SK-N-SH (cell line): ENCODE data around the gene FAM53A. TPM values are rescaled to one million over a fixed set of nuclear protein-coding genes. Genes with fewer than 3 reads are reported as not detected.

Experiments used
- CTCF ChIA-PET: fragments of 300-600, 350-600 bp; formaldehyde crosslinking; extraction: SDS; loops from one replicate; lab custom pipeline; 2021; lab: Yijun Ruan, JAX
- POLR2A ChIA-PET: fragments of 350-600 bp; sonication (Branson Sonifier 250); formaldehyde crosslinking; extraction: SDS; loops from one replicate; lab custom pipeline; 2020; ENCODE audit warnings: antibody characterized with exemption, inconsistent platforms; lab: Yijun Ruan, JAX
- DNase-seq: peaks from one replicate; pipeline ENCODE4 v3.0.0; 2012
- H2AFZ ChIP-seq: fragments of 200-600 bp; sonication (generic); 2 replicates; pipeline ENCODE4 v1.8.1; 2016; ENCODE audit warnings: antibody characterized with exemption, mild to moderate bottlenecking, low read depth
- H3F3A ChIP-seq: fragments of 200-600 bp; sonication (generic); replicated peaks from 2 replicates; pipeline ENCODE3; 2016; ENCODE audit warnings: antibody characterized with exemption, mild to moderate bottlenecking; ENCODE audit not compliant: insufficient read depth
- H3K27ac ChIP-seq, 2 experiments: fragments of 200-500 bp in 1 of 2; fragments of 200-600 bp in 1 of 2; sonication (Bioruptor generic) in 1 of 2; sonication (generic), shearing (Covaris generic) in 1 of 2; 2 replicates each; pipeline versions ENCODE4 v1.5.1 to v1.6.1; 2014 to 2016; ENCODE audit warnings: low read depth in 2 of 2, inconsistent platforms in 1 of 2, low read length in 1 of 2, mild to moderate bottlenecking in 1 of 2, mixed read lengths in 1 of 2
- H3K27me3 ChIP-seq: fragments of 200-600 bp; sonication (generic), shearing (Covaris generic); 2 replicates; pipeline ENCODE4 v1.6.1; 2016; ENCODE audit warnings: mixed run types; ENCODE audit not compliant: insufficient read depth
- H3K36me3 ChIP-seq, 2 experiments: fragments of 200-500 bp in 1 of 2; fragments of 200-600 bp in 1 of 2; sonication (Bioruptor generic) in 1 of 2; sonication (generic) in 1 of 2; replicated peaks in 1 of 2; 2 replicates each; pipeline versions ENCODE3 to v1.5.1; 2014 to 2016; ENCODE audit warnings: low read length in 1 of 2, mild to moderate bottlenecking in 1 of 2; ENCODE audit not compliant: insufficient read depth in 2 of 2, control insufficient read depth in 1 of 2
- H3K4me1 ChIP-seq, 2 experiments: fragments of 200-500 bp in 1 of 2; fragments of 200-600 bp in 1 of 2; sonication (Bioruptor generic) in 1 of 2; sonication (generic), shearing (Covaris generic) in 1 of 2; 2 replicates each; pipeline versions ENCODE4 v1.5.1 to v1.6.1; 2014 to 2016; ENCODE audit warnings: low read depth in 1 of 2, low read length in 1 of 2, mixed run types in 1 of 2; ENCODE audit not compliant: insufficient read depth in 2 of 2, control insufficient read depth in 1 of 2
- H3K4me2 ChIP-seq: fragments of 200-600 bp; sonication (generic), shearing (Covaris generic); 2 replicates; pipeline ENCODE4 v1.6.1; 2017; ENCODE audit warnings: mixed run types
- H3K4me3 ChIP-seq, 2 experiments: fragments of 200-500 bp in 1 of 2; fragments of 200-600 bp in 1 of 2; sonication (Bioruptor generic) in 1 of 2; sonication (generic), shearing (Covaris generic) in 1 of 2; 2 replicates each; pipeline versions ENCODE4 v1.5.1 to v1.8.1; 2014 to 2016; ENCODE audit warnings: low read depth in 2 of 2, inconsistent platforms in 1 of 2, low read length in 1 of 2, mild to moderate bottlenecking in 1 of 2, mixed read lengths in 1 of 2, moderate library complexity in 1 of 2
- H3K79me2 ChIP-seq: fragments of 200-600 bp; sonication (generic); 2 replicates; pipeline ENCODE4 v1.8.1; 2017; ENCODE audit warnings: mild to moderate bottlenecking; ENCODE audit not compliant: insufficient read depth
- H3K9ac ChIP-seq: fragments of 200-600 bp; sonication (generic); 2 replicates; pipeline ENCODE4 v1.6.1; 2017; ENCODE audit warnings: mixed run types
- H3K9me2 ChIP-seq: fragments of 200-600 bp; sonication (generic); 2 replicates; pipeline ENCODE4 v1.6.1; 2017; ENCODE audit warnings: mixed run types
- H3K9me3 ChIP-seq: fragments of 200-600 bp; sonication (generic); 2 replicates; pipeline ENCODE4 v1.6.1; 2017; ENCODE audit warnings: mixed run types, mild to moderate bottlenecking, moderate library complexity
- H4K20me1 ChIP-seq: fragments of 200-600 bp; sonication (generic); 2 replicates; pipeline ENCODE4 v1.6.1; 2017; ENCODE audit warnings: mild to moderate bottlenecking, mixed run types; ENCODE audit not compliant: insufficient read depth
- EP300 ChIP-seq, 2 experiments: IDR thresholded peaks; 2 replicates each; pipeline versions ENCODE4 v1.4.0 to v1.6.1; 2012; ENCODE audit warnings: borderline replicate concordance in 1 of 2, low read depth in 1 of 2, low read length in 1 of 2
- EZH2phosphoT487 ChIP-seq: fragments of 200-600 bp; sonication (generic); IDR thresholded peaks from 2 replicates; pipeline ENCODE4 v1.6.1; 2017; ENCODE audit warnings: low read depth, mixed run types, mild to moderate bottlenecking, antibody characterized with exemption, moderate library complexity, borderline replicate concordance
- JUND ChIP-seq: IDR thresholded peaks from 2 replicates; pipeline ENCODE4 v1.4.0; 2012
- MEF2A ChIP-seq: IDR thresholded peaks from 2 replicates; pipeline ENCODE4 v1.4.0; 2012; ENCODE audit warnings: low read depth, borderline replicate concordance
- MXI1 ChIP-seq: IDR thresholded peaks from 2 replicates; pipeline ENCODE4 v1.6.1; 2012; ENCODE audit warnings: mild to moderate bottlenecking, low read depth, low read length, improper control_type of control experiment
- NFIC ChIP-seq: IDR thresholded peaks from 2 replicates; pipeline ENCODE4 v1.4.0; 2012; ENCODE audit warnings: borderline replicate concordance
- POLR2AphosphoS5 ChIP-seq: IDR thresholded peaks from 2 replicates; pipeline ENCODE4 v1.6.1; 2012; ENCODE audit warnings: low read depth, low read length
- RXRA ChIP-seq: IDR thresholded peaks from 2 replicates; pipeline ENCODE4 v1.4.0; 2012; ENCODE audit warnings: low read depth, mild to moderate bottlenecking, borderline replicate concordance
- SMC3 ChIP-seq: IDR thresholded peaks from 2 replicates; pipeline ENCODE4 v1.6.1; 2012; ENCODE audit warnings: low read depth, low read length, improper control_type of control experiment
- TCF12 ChIP-seq: IDR thresholded peaks from 2 replicates; pipeline ENCODE4 v1.4.0; 2012
- YY1 ChIP-seq: IDR thresholded peaks from 2 replicates; pipeline ENCODE4 v1.4.0; 2012; ENCODE audit warnings: low read depth, mild to moderate bottlenecking
- WGBS: methylation state at CpG from one replicate; pipeline ENCODE4 v1.1.6; 2017; ENCODE audit warnings: low lambda C conversion rate; 5-methylcytosine and 5-hydroxymethylcytosine counted together
- polyA plus RNA-seq, 3 experiments: library from polyadenylated mRNA; depleted of rRNA; stranded (reverse); fragments of >200 nt; gene quantifications; 2 replicates each; pipeline ENCODE4 v1.2.3, GENCODE V29; 2012
- TF ChIP-seq, protein P1 (sequence below): fragments of 150-350 bp; IDR thresholded peaks from 2 replicates; pipeline ENCODE4 v1.6.1; 2016; ENCODE audit warnings: mild to moderate bottlenecking, low read depth, low read length

Gene FAM53A
- polyA plus RNA-seq, 1 of the 3 experiments (the other 2 are of a cell fraction) = 7.6 TPM

DNA sequence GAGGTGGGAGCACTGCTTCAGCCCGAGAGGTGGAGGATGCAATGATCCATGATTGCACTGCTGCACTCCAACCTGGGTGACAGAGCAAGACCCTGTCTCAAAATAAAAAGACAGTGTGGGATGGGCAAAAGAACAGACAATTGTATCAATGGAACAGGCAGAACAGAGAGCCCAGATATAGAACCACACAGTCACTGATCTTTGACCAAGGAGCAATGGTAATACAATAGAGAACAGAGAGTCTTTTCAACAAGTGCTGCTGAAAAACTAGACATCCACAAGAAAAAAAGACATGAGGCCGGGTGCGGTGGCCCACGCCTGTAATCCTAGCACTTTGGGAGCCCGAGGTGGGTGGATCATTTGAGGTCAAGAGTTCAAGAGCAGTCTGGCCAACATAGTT, 5.9 kb downstream of the FAM53A start:
- Histone ChIP-seq H3K4me2 (no peak overlapping the region), H3K27ac (no peak overlapping the region), H4K20me1 (no peaks in the 10 kb centered on the region), H3K27me3 (no peaks in the 10 kb centered on the region), H3K36me3 (no peaks in the 10 kb centered on the region), H3K9me2 (no peaks in the 10 kb centered on the region), H3K4me3 (no peak overlapping the region), H3K9ac (no peak overlapping the region), H3F3A (peaks cover 7% of the 10 kb centered on the region), H2AFZ (no peak overlapping the region), H3K79me2 (peaks cover 11% of the 10 kb centered on the region), H3K9me3 (no peaks in the 10 kb centered on the region), H3K4me1 (peaks cover 4 to 8% of the 10 kb centered on the region in 2 experiments; a peak in 2 of 4 replicates)
- CTCF ChIA-PET = no interaction called here
- DNase-seq = no peak
- TF ChIP-seq SMC3 (no peak), TCF12 (no peak), POLR2AphosphoS5 (no peak), MXI1 (no peak), MEF2A (no peak), YY1 (no peak), EZH2phosphoT487 (no peak), NFIC (no peak), JUND (no peak)
- POLR2A ChIA-PET = no interaction called here
- WGBS = 89% methylated on average over 5 of the region's 5 CpGs

DNA sequence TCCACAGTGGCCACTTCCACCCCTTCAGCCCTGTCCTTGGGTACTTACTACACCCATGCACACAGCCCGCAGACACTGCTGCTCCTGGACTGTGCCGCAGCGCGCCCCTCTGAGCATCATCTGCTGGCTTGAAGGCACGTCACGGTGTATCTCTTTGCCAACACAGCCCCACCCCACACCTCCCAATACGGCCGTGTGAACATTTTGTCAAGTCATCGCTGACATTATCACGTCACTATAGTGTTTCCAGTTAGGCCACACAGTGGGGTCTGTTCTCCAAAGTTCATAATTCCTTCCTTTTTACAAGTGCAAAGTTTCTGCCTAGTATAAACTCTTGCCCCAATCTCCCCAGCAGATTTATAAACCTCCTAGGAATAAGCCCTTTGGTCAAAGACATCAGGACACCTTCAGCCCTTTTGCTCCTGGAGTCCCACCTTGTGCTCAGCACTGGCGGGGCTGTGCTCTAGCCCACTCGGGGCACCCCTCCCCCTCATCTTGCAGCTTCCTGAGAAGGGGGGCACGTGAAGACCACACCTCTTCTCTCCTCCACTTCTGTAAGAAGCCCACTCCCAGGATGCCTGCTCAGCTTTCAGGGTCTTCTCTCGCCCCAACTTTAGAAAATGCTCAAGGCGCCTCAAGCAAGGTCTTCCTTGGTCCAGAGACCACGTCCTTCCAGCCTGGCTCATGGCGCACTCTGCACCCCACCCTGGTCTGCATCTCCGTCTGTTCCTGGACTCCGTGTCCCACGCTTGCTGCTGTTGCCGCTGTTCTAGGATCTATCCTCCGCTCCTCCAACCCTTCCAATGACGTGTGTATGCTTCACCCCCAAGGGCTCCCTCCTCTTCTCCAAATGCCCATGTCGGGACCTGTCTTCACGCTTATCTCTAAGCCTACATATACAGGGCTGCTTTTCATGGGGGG, 7.2 kb downstream of the FAM53A start:
- no peak for DNase-seq
- CTCF ChIA-PET = interaction anchor here (0.6 to 1.2 kb wide), 2 partner anchors 35 to 53 kb away, joined by 3 to 4 read pairs; partner anchors contain the start of gene SLBP
- Histone ChIP-seq H3F3A (no peaks in the 10 kb centered on the region), H3K27ac (no peak overlapping the region), H3K9me3 (no peaks in the 10 kb centered on the region), H3K4me2 (no peak overlapping the region), H3K9me2 (no peaks in the 10 kb centered on the region), H2AFZ (no peak overlapping the region), H3K36me3 (no peaks in the 10 kb centered on the region), H3K4me3 (no peak overlapping the region), H3K9ac (no peak overlapping the region), H4K20me1 (no peaks in the 10 kb centered on the region), H3K27me3 (no peaks in the 10 kb centered on the region), H3K4me1 (peaks cover 0 to 2% of the 10 kb centered on the region in 2 experiments; a peak in 1 of 4 replicates), H3K79me2 (peaks cover 10% of the 10 kb centered on the region)
- WGBS = 88% methylated on average over 24 of the region's 25 CpGs
- no peak for TF ChIP-seq MEF2A
- POLR2A ChIA-PET = no interaction called here

DNA sequence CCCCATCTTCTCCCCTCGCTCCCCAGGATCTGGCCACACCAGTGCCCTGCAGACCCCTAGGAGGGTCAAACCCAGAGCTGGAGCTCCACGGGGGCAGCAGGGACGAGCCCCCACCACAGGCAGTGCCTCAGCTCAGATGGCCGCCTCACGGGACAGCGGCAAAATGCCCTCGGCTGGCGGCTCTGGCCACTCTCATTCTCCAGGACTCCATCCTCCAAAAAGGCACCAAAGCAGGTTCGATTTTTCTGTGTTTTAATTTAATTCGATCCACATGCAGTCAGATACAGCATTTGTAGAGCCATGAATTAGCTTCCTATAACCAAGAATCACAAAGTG, 8.3 kb downstream of the FAM53A start:
- Histone ChIP-seq H3K4me3 (no peak overlapping the region), H2AFZ (no peak overlapping the region), H3K4me1 (peaks cover 0 to 2% of the 10 kb centered on the region in 2 experiments; a peak in 1 of 4 replicates), H3K36me3 (no peaks in the 10 kb centered on the region), H3K9me3 (no peaks in the 10 kb centered on the region), H3K4me2 (no peak overlapping the region), H3F3A (no peaks in the 10 kb centered on the region), H3K27ac (no peak overlapping the region), H4K20me1 (no peaks in the 10 kb centered on the region), H3K79me2 (no peaks in the 10 kb centered on the region), H3K9ac (no peak overlapping the region), H3K27me3 (no peaks in the 10 kb centered on the region), H3K9me2 (no peaks in the 10 kb centered on the region)
- POLR2A ChIA-PET = no interaction called here
- WGBS = 76% methylated on average over 10 of the region's 10 CpGs
- CTCF ChIA-PET = interaction anchor here (1.2 kb wide), 1 partner anchor 54 kb away, joined by 3 read pairs; no protein-coding TSS in a partner anchor
- no peak for DNase-seq
- TF ChIP-seq RXRA (no peak), EP300 (IDR thresholded peaks at IDR 0.05; ENCODE audit: borderline replicate concordance in 1 of 2, low read depth in 1 of 2, low read length in 1 of 2) (no peak), NFIC (no peak)
- TF ChIP-seq, protein P1, sequence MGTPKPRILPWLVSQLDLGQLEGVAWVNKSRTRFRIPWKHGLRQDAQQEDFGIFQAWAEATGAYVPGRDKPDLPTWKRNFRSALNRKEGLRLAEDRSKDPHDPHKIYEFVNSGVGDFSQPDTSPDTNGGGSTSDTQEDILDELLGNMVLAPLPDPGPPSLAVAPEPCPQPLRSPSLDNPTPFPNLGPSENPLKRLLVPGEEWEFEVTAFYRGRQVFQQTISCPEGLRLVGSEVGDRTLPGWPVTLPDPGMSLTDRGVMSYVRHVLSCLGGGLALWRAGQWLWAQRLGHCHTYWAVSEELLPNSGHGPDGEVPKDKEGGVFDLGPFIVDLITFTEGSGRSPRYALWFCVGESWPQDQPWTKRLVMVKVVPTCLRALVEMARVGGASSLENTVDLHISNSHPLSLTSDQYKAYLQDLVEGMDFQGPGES = no peak
